K562 (cell line): ENCODE results near the gene VDAC1. TPM values are rescaled to one million over a fixed set of nuclear protein-coding genes. Genes with fewer than 3 reads are reported as not detected.

Experiments used
- ATF1 ChIP-seq, 2 experiments: fragments of 450-650 bp in 1 of 2; IDR thresholded peaks; 2 replicates each; pipeline ENCODE4 v1.6.1; 2016; ENCODE audit warnings: missing compliant biosample characterization in 1 of 2, missing genetic modification characterization in 1 of 2
- C11orf30 ChIP-seq: fragments of 450-650 bp; IDR thresholded peaks from 2 replicates; pipeline ENCODE4 v1.6.1; 2016; ENCODE audit warnings: low read depth, mild to moderate bottlenecking
- CBX3 ChIP-seq, 2 experiments: IDR thresholded peaks; 1 replicate in 1 of 2; 2 replicates in 1 of 2; pipeline ENCODE4 v1.6.1; 2012; ENCODE audit warnings: inconsistent platforms in 2 of 2, low read length in 2 of 2, borderline replicate concordance in 1 of 2, control low read depth in 1 of 2
- DPF2 ChIP-seq: fragments of 450-650 bp; IDR thresholded peaks from 2 replicates; pipeline ENCODE4 v1.6.1; 2016
- E2F8 ChIP-seq: fragments of 450-650 bp; IDR thresholded peaks from 2 replicates; pipeline ENCODE4 v1.7.1; 2018; ENCODE audit warnings: mild to moderate bottlenecking, low read depth; ENCODE audit not compliant: partially characterized antibody
- ELF1 ChIP-seq: fragments of 200-800 bp; sonication (Bioruptor generic); IDR thresholded peaks from 2 replicates; pipeline ENCODE4 v1.6.1; 2016; ENCODE audit warnings: missing genetic modification characterization, missing compliant biosample characterization
- EP400 ChIP-seq: fragments of 450-650 bp; IDR thresholded peaks from 2 replicates; pipeline ENCODE4 v1.6.1; 2017; ENCODE audit warnings: antibody characterized with exemption, mild to moderate bottlenecking, moderate library complexity
- FOXP1 ChIP-seq: sonication (generic); formaldehyde crosslinking; IDR thresholded peaks from 2 replicates; pipeline ENCODE4 v1.8.0; 2022; ENCODE audit warnings: mild to moderate bottlenecking, missing genetic modification reagents
- GABPB1 ChIP-seq: sonication (generic); formaldehyde crosslinking; IDR thresholded peaks from 2 replicates; pipeline ENCODE4 v1.8.0; 2022; ENCODE audit warnings: mild to moderate bottlenecking, missing genetic modification reagents
- HDAC8 ChIP-seq: fragments of 450-650 bp; IDR thresholded peaks from 2 replicates; pipeline ENCODE4 v1.6.1; 2016; ENCODE audit warnings: mild to moderate bottlenecking, missing genetic modification characterization, moderate library complexity, missing compliant biosample characterization
- HLTF ChIP-seq: fragments of 450-650 bp; IDR thresholded peaks from 2 replicates; pipeline ENCODE4 v1.6.1; 2016
- HOXB6 ChIP-seq: fragments of 250-450 bp; sonication (Bioruptor Pico); IDR thresholded peaks from 2 replicates; pipeline ENCODE4 v1.5.1; 2022; ENCODE audit warnings: mild to moderate bottlenecking, borderline replicate concordance
- MAFK ChIP-seq: IDR thresholded peaks from 2 replicates; pipeline ENCODE4 v1.6.1; 2011; ENCODE audit warnings: low read length, improper control_type of control experiment
- MTA1 ChIP-seq: fragments of 450-650 bp; IDR thresholded peaks from 2 replicates; pipeline ENCODE4 v1.6.1; 2017; ENCODE audit warnings: borderline replicate concordance
- NR2C1 ChIP-seq, 2 experiments: fragments of 450-650 bp; IDR thresholded peaks; 2 replicates each; pipeline ENCODE4 v1.6.1; 2017; ENCODE audit warnings: mild to moderate bottlenecking in 2 of 2, antibody characterized with exemption in 1 of 2, inconsistent platforms in 1 of 2, missing compliant biosample characterization in 1 of 2, missing genetic modification characterization in 1 of 2
- NRF1 ChIP-seq, 2 experiments: fragments of 450-650 bp; IDR thresholded peaks in 1 of 2; conservative IDR thresholded peaks in 1 of 2; 2 replicates each; pipeline ENCODE4 v1.6.1; 2014; ENCODE audit warnings: mild to moderate bottlenecking in 2 of 2
- POLR2AphosphoS5 ChIP-seq: IDR thresholded peaks from 2 replicates; pipeline ENCODE4 v1.6.1; 2011; ENCODE audit warnings: mild to moderate bottlenecking, low read depth, low read length, moderate library complexity; ENCODE audit not compliant: control insufficient read depth, insufficient read depth
- RCOR1 ChIP-seq, 2 experiments: IDR thresholded peaks; 2 replicates each; pipeline ENCODE4 v1.6.1; 2012; ENCODE audit warnings: low read depth in 2 of 2, low read length in 2 of 2, borderline replicate concordance in 1 of 2, improper control_type of control experiment in 1 of 2
- RFX1 ChIP-seq: fragments of 450-650 bp; IDR thresholded peaks from 2 replicates; pipeline ENCODE4 v1.6.1; 2016; ENCODE audit warnings: mild to moderate bottlenecking, moderate library complexity
- SIN3B ChIP-seq: fragments of 450-650 bp; IDR thresholded peaks from 2 replicates; pipeline ENCODE4 v1.6.1; 2017; ENCODE audit warnings: low read depth, mild to moderate bottlenecking, moderate library complexity
- VEZF1 ChIP-seq: fragments of 200-800 bp; sonication (Bioruptor generic); IDR thresholded peaks from 2 replicates; pipeline ENCODE4 v1.6.1; 2017; ENCODE audit warnings: missing genetic modification characterization, missing compliant biosample characterization
- ZFP91 ChIP-seq: sonication (generic); formaldehyde crosslinking; IDR thresholded peaks from 2 replicates; pipeline ENCODE4 v1.8.0; 2022; ENCODE audit warnings: mild to moderate bottlenecking, missing genetic modification reagents
- polyA plus RNA-seq, 8 experiments: library from polyadenylated mRNA; depleted of rRNA in 4 of 8; stranded (reverse) in 5 of 8; unstranded in 3 of 8; fragments of >200 nt; fragmentation: Nextera tagmentation in 2 of 8; fragmentation: Illumina TruSeq in 1 of 8; extraction: Ambion mirVana in 2 of 8; extraction: Trizol in 1 of 8; gene quantifications; 2 replicates each; pipeline versions ENCODE4 v1.2.1 to v1.2.3, GENCODE V29; 2011 to 2014; ENCODE audit warnings: inconsistent platforms in 1 of 8, missing spikeins in 1 of 8
- total RNA-seq, 7 experiments: library from RNA; depleted of rRNA in 6 of 7; stranded (reverse); fragments of >200 nt in 6 of 7; fragmentation: Illumina TruSeq in 2 of 7; extraction: Trizol in 2 of 7; gene quantifications; 2 replicates each; pipeline versions ENCODE4 v1.2.1 to v1.2.3, GENCODE V29; 2011 to 2021; ENCODE audit warnings: low replicate concordance in 1 of 7

VDAC1 gene
- total and polyA plus RNA-seq, 9 of the 15 experiments (the other 6 are each of a cell fraction or from before 2014, with no cell fraction given) = 168 to 366 (median 293) TPM

- peak; percentile 91 for TF ChIP-seq C11orf30
- no peak for TF ChIP-seq HOXB6
- no peak for TF ChIP-seq ZFP91
- no peak for TF ChIP-seq MAFK
- peak in 1 of 2 experiments; percentile 38; a peak in 1 of 4 replicates for TF ChIP-seq RCOR1 (IDR thresholded peaks at IDR 0.05; ENCODE audit: borderline replicate concordance in 1 of 2, low read depth in 2 of 2, low read length in 2 of 2)
- TF ChIP-seq E2F8 = peak; percentile 58
- peak; percentile 85 for TF ChIP-seq EP400
- TF ChIP-seq HLTF = no peak
- TF ChIP-seq VEZF1 (CRISPR knock-in tag) = peak; percentile 86
- TF ChIP-seq RFX1 = peak; percentile 91
- TF ChIP-seq ATF1 (CRISPR knock-in tag; IDR thresholded peaks at IDR 0.05) = peak; percentile 79
- TF ChIP-seq ATF1 (tag; IDR thresholded peaks at IDR 0.05) = peak; percentile 98
- peak; percentile 65; the same call in 1 of the 2 replicates for TF ChIP-seq POLR2AphosphoS5
- no peak for TF ChIP-seq HDAC8 (tag)
- peak in 1 of 2 experiments; percentile 53; a peak in 1 of 3 replicates for TF ChIP-seq CBX3 (IDR thresholded peaks at IDR 0.05; ENCODE audit: borderline replicate concordance in 1 of 2, low read length in 2 of 2)
- peak; percentile 95 for TF ChIP-seq MTA1
- peak; percentile 87 for TF ChIP-seq SIN3B
- no peak for TF ChIP-seq NR2C1 (IDR thresholded peaks at IDR 0.05)
- peak; percentile 34; the same call in 1 of the 2 replicates for TF ChIP-seq NR2C1 (tag; IDR thresholded peaks at IDR 0.05)
- peak; percentile 71; the same call in 1 of the 2 replicates for TF ChIP-seq ELF1
- peak; percentile 74; the same call in 1 of the 2 replicates for TF ChIP-seq GABPB1 (CRISPR knock-in tag)
- peak; percentile 75 for TF ChIP-seq FOXP1
- TF ChIP-seq DPF2 = no peak
- peak; percentile 78 to 83 for TF ChIP-seq NRF1 (conservative IDR thresholded peaks at IDR 0.05 in 1 of 2, IDR thresholded peaks at IDR 0.05 in 1 of 2)
Measured at GRCh38 chr5:133968204-133968980, 36.4 kb downstream of the VDAC1 start, which contains the start of gene C5orf15 (continued).
